ENCODE measurements around the gene GRIFIN.
A peak's percentile ranks its signal among the peaks of the same experiment; 100 is the strongest.

GRIFIN gene

GRCh38 chr7:2512179-2512661 lies 36.0 kb upstream of the GRIFIN start:
- DNase-seq, result peak; percentile 60

GRCh38 chr7:2511769-2512168 lies 35.6 kb upstream of the GRIFIN start:
- no peak for DNase-seq

GRCh38 chr7:2510909-2511768 lies 34.9 kb upstream of the GRIFIN start:
- peak; percentile 86 for DNase-seq

- no peak for DNase-seq
Measured at GRCh38 chr7:2510130-2510776, 34.1 kb upstream of the GRIFIN start.

GRCh38 chr7:2509298-2509906 lies 33.2 kb upstream of the GRIFIN start:
- DNase-seq, result no peak

- DNase-seq, result peak; percentile 32
Measured at GRCh38 chr7:2508327-2509215, 32.4 kb upstream of the GRIFIN start.

GRCh38 chr7:2507917-2508306 lies 31.7 kb upstream of the GRIFIN start:
- no peak for DNase-seq

- no peak for DNase-seq
Measured at GRCh38 chr7:2507208-2507916, 31.2 kb upstream of the GRIFIN start.

- DNase-seq, result no peak
Measured at GRCh38 chr7:2505401-2505800, 29.2 kb upstream of the GRIFIN start.

- DNase-seq, result no peak
Measured at GRCh38 chr7:2504889-2505375, 28.7 kb upstream of the GRIFIN start.

GRCh38 chr7:2504128-2504888 lies 28.1 kb upstream of the GRIFIN start:
- no peak for DNase-seq

- DNase-seq, result no peak
Measured at GRCh38 chr7:2503056-2503941, 27.1 kb upstream of the GRIFIN start.

GRCh38 chr7:2502647-2502966 lies 26.4 kb upstream of the GRIFIN start:
- DNase-seq, result no peak

- DNase-seq, result no peak
Measured at GRCh38 chr7:2501947-2502646, 25.9 kb upstream of the GRIFIN start.

GRCh38 chr7:2500701-2501100 lies 24.5 kb upstream of the GRIFIN start:
- no peak for DNase-seq

- peak; percentile 55 for DNase-seq
Measured at GRCh38 chr7:2499719-2500430, 23.7 kb upstream of the GRIFIN start.

- no peak for DNase-seq
Measured at GRCh38 chr7:2499181-2499580, 23.0 kb upstream of the GRIFIN start.

- peak; percentile 85 for DNase-seq
Measured at GRCh38 chr7:2498708-2499107, 22.5 kb upstream of the GRIFIN start.

All from NCI-H82 (cell line).